Adrenal gland (tissue), 12 donors: Measurements from ENCODE around the gene SPTLC1. TPM values are rescaled to one million over a fixed set of nuclear protein-coding genes. Genes with fewer than 3 reads are reported as not detected.

ENCODE experiments used
- DNase-seq, 7 donors: peaks; one replicate each; pipeline ENCODE4 v3.0.0-alpha.2; 2019 to 2020
- H3K27ac ChIP-seq, 5 donors: fragments of 200-600 bp; sonication (generic) in 4 of 5; 1 replicate in 3 of 5; 2 replicates in 2 of 5; pipeline versions ENCODE4 v1.5.1 to v1.8.0; 2016 to 2020; ENCODE audit warnings: mild to moderate bottlenecking in 1 of 5
- H3K27me3 ChIP-seq: fragments of 200-600 bp; 2 replicates; pipeline ENCODE4 v1.8.0; 2021
- H3K36me3 ChIP-seq, 2 donors: fragments of 200-600 bp; replicated peaks in 1 of 2; 1 replicate in 1 of 2; 2 replicates in 1 of 2; pipeline versions ENCODE4 v1.5.1 to v1.8.0; 2018 to 2022
- H3K4me1 ChIP-seq, 2 donors: fragments of 200-600 bp; replicated peaks in 1 of 2; 1 replicate in 1 of 2; 2 replicates in 1 of 2; pipeline versions ENCODE4 v1.5.1 to v1.8.0; 2018 to 2021
- H3K4me3 ChIP-seq, 4 donors: fragments of 200-600 bp; sonication (generic) in 3 of 4; one replicate each; pipeline ENCODE4 v1.5.1; 2016 to 2018
- H3K9me3 ChIP-seq, 3 donors: fragments of 200-600 bp; sonication (generic) in 1 of 3; replicated peaks in 1 of 3; 1 replicate in 2 of 3; 2 replicates in 1 of 3; pipeline versions ENCODE4 v1.5.1 to v1.8.0; 2016 to 2021
- POLR2A ChIP-seq, 2 donors: fragments of 450-650 bp; IDR thresholded peaks; one replicate each; pipeline ENCODE4 v1.6.1; 2017; ENCODE audit warnings: antibody characterized with exemption in 2 of 2, mild to moderate bottlenecking in 2 of 2, moderate library complexity in 1 of 2
- WGBS, 4 donors: extraction: QIAGEN DNeasy Blood & Tissue Kit in 2 of 4; methylation state at CpG; one replicate each; pipeline versions ENCODE4 v1.1.5 to v1.1.7; 2013 to 2017; 5-methylcytosine and 5-hydroxymethylcytosine counted together
- intact Hi-C, 2 donors: fragments of 100-400 bp; cut with DNase I; formaldehyde crosslinking; loops; one replicate each; pipeline versions ENCODE4 v1.14.1 to v1.15.0; 2022 to 2023
- polyA plus RNA-seq, 3 donors: library from polyadenylated mRNA; stranded (reverse); fragments of 200-250 nt in 2 of 3; fragments of 350-450 nt in 1 of 3; fragmentation: Illumina TruSeq in 1 of 3; extraction: RNeasy Lipid Tissue Mini Kit (QIAGEN cat#74804) in 1 of 3; gene quantifications; one replicate each; pipeline ENCODE4 v1.2.3, GENCODE V29; 2013 to 2014
- total RNA-seq, 9 donors: library from RNA; depleted of rRNA in 4 of 9; stranded (reverse); fragments of >200 nt in 4 of 9; fragments of 120-200 nt in 1 of 9; fragmentation: NEBNext Ultra II Directional in 1 of 9; extraction: Animal tissue kit (Norgen Biotek cat#: 25700) in 1 of 9; gene quantifications; one replicate each; pipeline versions ENCODE4 v1.1.0 to v1.2.4, GENCODE V29; 2013 to 2023
- TF ChIP-seq, protein P1 (sequence below), 6 experiments: fragments of 450-650 bp in 4 of 6; fragments of 200-600 bp in 2 of 6; sonication (generic) in 1 of 6; IDR thresholded peaks; 1 replicate in 5 of 6; 2 replicates in 1 of 6; pipeline versions ENCODE4 v1.5.1 to v1.8.0; 2016 to 2021; ENCODE audit warnings: antibody characterized with exemption in 6 of 6, mild to moderate bottlenecking in 2 of 6, moderate library complexity in 1 of 6
- donor health status: healthy with polysubstance abuse.
- donor health status: Bipolar disorder and iron deficiency.
- donor health status: DM: yes; HTN: yes; CAD: no.
- donor health status: DM: no; HTN: no; CAD: no.
- donor health status: DM: no; HTN: no; CAD: no.
- donor health status: DM: yes; HTN: yes; CAD: no.

SPTLC1 gene
- total and polyA plus RNA-seq, 12 donors = 18.8 to 106 (median 72.9) TPM

DNA sequence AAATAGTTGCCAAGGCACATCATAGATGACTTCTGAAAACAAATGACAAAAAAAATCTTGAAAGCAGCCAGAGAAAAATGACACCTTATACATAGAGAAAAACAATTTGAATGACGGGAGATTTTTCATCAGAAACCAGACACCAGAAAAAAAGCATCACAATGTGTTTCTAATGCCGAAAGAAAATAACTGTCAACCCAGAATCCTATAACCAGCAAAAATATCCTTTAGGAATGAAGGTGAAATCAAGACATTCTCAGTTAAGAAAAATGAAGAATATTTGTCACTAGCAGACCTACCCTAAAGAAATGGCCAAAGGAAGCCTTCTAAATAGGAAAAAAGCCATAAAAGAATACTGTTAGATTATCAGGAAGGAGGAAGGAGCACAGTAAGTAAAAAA is 54.0 kb downstream of the SPTLC1 start:
- WGBS, 4 donors = 97 to 98% (median 98%) methylated on average over 2 of the region's 2 CpGs
- Histone ChIP-seq H3K27me3 (no peaks in the 10 kb centered on the region), H3K4me1 (peaks cover 0 to 2% of the 10 kb centered on the region in 2 donors), H3K36me3 (peaks cover 0 to 15% of the 10 kb centered on the region in 2 donors), H3K4me3 (no peak overlapping the region), H3K9me3 (peaks cover 0 to 14% (median 0%) of the 10 kb centered on the region in 3 donors), H3K27ac (no peak overlapping the region)
- intact Hi-C loops = no loop called here
- no peak for DNase-seq
- TF ChIP-seq POLR2A (IDR thresholded peaks at IDR 0.05) = no peak
- TF ChIP-seq, protein P1, sequence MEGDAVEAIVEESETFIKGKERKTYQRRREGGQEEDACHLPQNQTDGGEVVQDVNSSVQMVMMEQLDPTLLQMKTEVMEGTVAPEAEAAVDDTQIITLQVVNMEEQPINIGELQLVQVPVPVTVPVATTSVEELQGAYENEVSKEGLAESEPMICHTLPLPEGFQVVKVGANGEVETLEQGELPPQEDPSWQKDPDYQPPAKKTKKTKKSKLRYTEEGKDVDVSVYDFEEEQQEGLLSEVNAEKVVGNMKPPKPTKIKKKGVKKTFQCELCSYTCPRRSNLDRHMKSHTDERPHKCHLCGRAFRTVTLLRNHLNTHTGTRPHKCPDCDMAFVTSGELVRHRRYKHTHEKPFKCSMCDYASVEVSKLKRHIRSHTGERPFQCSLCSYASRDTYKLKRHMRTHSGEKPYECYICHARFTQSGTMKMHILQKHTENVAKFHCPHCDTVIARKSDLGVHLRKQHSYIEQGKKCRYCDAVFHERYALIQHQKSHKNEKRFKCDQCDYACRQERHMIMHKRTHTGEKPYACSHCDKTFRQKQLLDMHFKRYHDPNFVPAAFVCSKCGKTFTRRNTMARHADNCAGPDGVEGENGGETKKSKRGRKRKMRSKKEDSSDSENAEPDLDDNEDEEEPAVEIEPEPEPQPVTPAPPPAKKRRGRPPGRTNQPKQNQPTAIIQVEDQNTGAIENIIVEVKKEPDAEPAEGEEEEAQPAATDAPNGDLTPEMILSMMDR (IDR thresholded peaks at IDR 0.05) = no peak

DNA sequence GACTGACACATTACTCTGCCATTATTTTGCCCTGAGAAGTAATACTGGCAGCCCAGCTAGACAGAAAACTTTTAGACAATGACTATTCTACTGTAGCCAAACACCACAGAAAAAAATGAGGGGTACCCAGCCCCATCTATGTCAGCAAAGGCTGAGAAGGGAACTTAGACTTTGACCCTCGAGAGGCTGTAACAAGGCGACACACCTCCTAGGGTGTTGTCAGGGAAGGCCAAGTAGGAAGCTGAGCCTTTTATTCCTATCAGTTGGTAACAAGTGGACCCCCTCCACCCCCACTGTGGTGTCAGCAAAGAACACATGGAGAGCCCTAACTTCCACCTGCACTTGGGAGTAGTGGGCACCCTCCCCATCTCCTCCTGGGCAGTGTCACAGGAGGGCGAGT is 55.6 kb downstream of the SPTLC1 start:
- DNase-seq = no peak
- intact Hi-C loops = no loop called here
- H3K27me3 ChIP-seq = no peaks in the 10 kb centered on the region
- peaks cover 0 to 10% of the 10 kb centered on the region in 2 donors for H3K36me3 ChIP-seq
- H3K4me1 ChIP-seq = no peaks in the 10 kb centered on the region
- TF ChIP-seq POLR2A (IDR thresholded peaks at IDR 0.05) = no peak
- TF ChIP-seq, protein P1 (IDR thresholded peaks at IDR 0.05) = no peak
- peaks cover 0 to 14% (median 0%) of the 10 kb centered on the region in 3 donors for H3K9me3 ChIP-seq
- no peak overlapping the region for H3K27ac ChIP-seq
- H3K4me3 ChIP-seq = no peak overlapping the region
- 96 to 100% (median 97%) methylated on average over 3 of the region's 3 CpGs for WGBS, 4 donors

DNA sequence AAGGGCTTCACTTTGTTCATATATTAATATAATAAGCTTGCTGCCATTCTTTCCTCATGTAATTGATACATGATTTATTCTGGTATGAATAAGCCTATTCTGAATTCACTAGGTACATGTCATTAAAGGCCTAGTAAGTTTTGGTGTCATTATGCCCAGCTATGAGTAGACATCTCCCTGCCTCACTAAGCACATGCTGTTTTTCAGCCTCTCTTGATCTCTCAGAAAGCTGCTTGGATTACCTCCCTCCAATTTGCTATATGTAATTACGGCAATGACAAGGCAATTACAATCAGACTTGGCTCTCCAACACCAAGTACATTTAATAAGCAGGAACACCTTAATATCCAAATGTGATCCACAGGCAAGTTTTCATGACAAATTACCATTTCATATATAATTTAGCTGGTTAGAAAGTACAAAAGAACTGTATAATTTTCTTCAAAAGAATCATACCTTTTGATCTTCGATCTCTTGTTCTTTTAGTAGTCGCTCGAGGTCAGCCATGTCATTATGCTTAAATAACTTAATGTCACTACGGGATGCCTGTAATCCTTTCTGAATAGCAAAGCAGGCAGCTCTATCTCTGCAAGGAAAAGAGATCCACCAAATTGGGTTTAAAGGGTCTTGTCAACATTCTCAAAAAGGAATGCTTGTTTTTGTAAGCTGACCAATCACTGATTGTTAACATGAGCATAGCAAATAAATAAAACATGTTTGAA is 56.3 kb downstream of the SPTLC1 start:
- 89 to 92% (median 90%) methylated on average over 5 of the region's 5 CpGs for WGBS, 4 donors
- Histone ChIP-seq H3K4me3 (no peak overlapping the region), H3K27me3 (no peaks in the 10 kb centered on the region), H3K4me1 (no peaks in the 10 kb centered on the region), H3K36me3 (peaks cover 0 to 12% of the 10 kb centered on the region in 2 donors), H3K9me3 (peaks cover 0 to 14% (median 0%) of the 10 kb centered on the region in 3 donors), H3K27ac (no peak overlapping the region)
- no peak for DNase-seq
- TF ChIP-seq, protein P1 (IDR thresholded peaks at IDR 0.05) = no peak
- TF ChIP-seq POLR2A (IDR thresholded peaks at IDR 0.05) = no peak
- intact Hi-C loops = no loop called here

DNA sequence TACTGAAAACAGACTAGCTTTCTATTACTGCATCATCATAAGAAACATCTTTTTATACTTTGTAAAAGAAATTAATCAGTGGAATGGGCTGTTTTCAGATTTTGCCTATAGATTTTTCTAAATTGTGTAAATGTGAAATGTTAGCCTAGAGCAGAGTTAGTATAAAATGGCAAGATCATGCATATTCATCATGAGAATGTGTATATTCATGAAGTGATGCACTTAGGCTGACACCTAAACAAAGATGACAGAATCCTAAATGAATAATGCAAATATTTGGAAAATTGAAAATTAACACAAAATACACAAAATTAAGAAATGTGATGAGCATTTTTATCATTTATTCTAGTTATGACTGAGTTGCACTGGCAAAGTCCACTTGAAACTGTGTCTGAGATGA is 57.2 kb downstream of the SPTLC1 start:
- TF ChIP-seq POLR2A (IDR thresholded peaks at IDR 0.05) = no peak
- TF ChIP-seq, protein P1 (IDR thresholded peaks at IDR 0.05) = no peak
- no peak for DNase-seq
- Histone ChIP-seq H3K27ac (no peak overlapping the region), H3K36me3 (peaks cover 0 to 12% of the 10 kb centered on the region in 2 donors), H3K4me3 (no peak overlapping the region), H3K4me1 (no peaks in the 10 kb centered on the region), H3K27me3 (no peaks in the 10 kb centered on the region), H3K9me3 (peaks cover 0 to 14% (median 0%) of the 10 kb centered on the region in 3 donors)
- intact Hi-C loops = no loop called here
